H4 (cell line): ENCODE results near the gene RCBTB1. TPM values are rescaled to one million over a fixed set of nuclear protein-coding genes. Genes with fewer than 3 reads are reported as not detected.

Source experiments
- DNase-seq: peaks from one replicate; pipeline ENCODE4 v3.0.0-alpha.2; 2015; ENCODE audit warnings: low spot score
- total RNA-seq: library from RNA; depleted of rRNA; stranded (reverse); fragments of >200 nt; shearing (Covaris generic); gene quantifications from 2 replicates; pipeline ENCODE4 v1.2.3, GENCODE V29; 2014

RCBTB1 gene
- total RNA-seq, 1 experiment from 2014 or later, result 10.8 TPM

- no peak for DNase-seq
These were observed 26.4 kb downstream of the RCBTB1 start for GRCh38 chr13:49559006-49559405.

- no peak for DNase-seq
These were observed 31.0 kb downstream of the RCBTB1 start for GRCh38 chr13:49554387-49554786.

GRCh38 chr13:49553888-49554287, 31.5 kb downstream of the RCBTB1 start:
- no peak for DNase-seq

- no peak for DNase-seq
These were observed 34.3 kb downstream of the RCBTB1 start for GRCh38 chr13:49550942-49551644.

- no peak for DNase-seq
These were observed 36.1 kb downstream of the RCBTB1 start for GRCh38 chr13:49549289-49549688.

- DNase-seq, result no peak
These were observed 38.8 kb downstream of the RCBTB1 start for GRCh38 chr13:49546561-49546960.

GRCh38 chr13:49545661-49546060, 39.7 kb downstream of the RCBTB1 start:
- DNase-seq, result no peak

GRCh38 chr13:49543656-49544055, 41.7 kb downstream of the RCBTB1 start:
- no peak for DNase-seq

GRCh38 chr13:49540552-49540951, 44.8 kb downstream of the RCBTB1 start:
- peak; percentile 36 for DNase-seq

GRCh38 chr13:49539746-49540145, 45.6 kb downstream of the RCBTB1 start:
- no peak for DNase-seq

- no peak for DNase-seq
These were observed 46.0 kb downstream of the RCBTB1 start for GRCh38 chr13:49539313-49539712.

GRCh38 chr13:49538404-49538803, 47.0 kb downstream of the RCBTB1 start:
- DNase-seq, result no peak

GRCh38 chr13:49536144-49536873, 49.0 kb downstream of the RCBTB1 start:
- DNase-seq, result no peak

- DNase-seq, result no peak
These were observed 51.6 kb downstream of the RCBTB1 start for GRCh38 chr13:49533591-49534269.

GRCh38 chr13:49533011-49533410, 52.3 kb downstream of the RCBTB1 start:
- no peak for DNase-seq

- no peak for DNase-seq
These were observed 52.8 kb downstream of the RCBTB1 start for GRCh38 chr13:49532593-49532992.

- no peak for DNase-seq
These were observed 54.9 kb downstream of the RCBTB1 start for GRCh38 chr13:49530457-49530856.

GRCh38 chr13:49528161-49528560, 57.2 kb downstream of the RCBTB1 start:
- no peak for DNase-seq

- DNase-seq, result no peak
These were observed 58.2 kb downstream of the RCBTB1 start for GRCh38 chr13:49527123-49527522.

GRCh38 chr13:49524740-49525501, 60.4 kb downstream of the RCBTB1 start:
- peak; percentile 5 for DNase-seq

GRCh38 chr13:49521224-49521623, 64.1 kb downstream of the RCBTB1 start:
- DNase-seq, result no peak

GRCh38 chr13:49517461-49517860, 67.9 kb downstream of the RCBTB1 start:
- DNase-seq, result no peak
